Hematopoietic multipotent progenitor cell treated with erythropoietin and hydrocortisone succinate and interleukin-3 and kit ligand, for 17 days (in vitro differentiated cells): ENCODE measurements around the gene NPHS1.
"Not testable (repeated sequence)": the region's sequence is repeated elsewhere in the genome, so short reads cannot be mapped to it uniquely, and the experiment has no call there.

Source experiments
- DNase-seq: peaks from one replicate; pipeline ENCODE4 v3.0.0-alpha.2; 2015; ENCODE audit warnings: low spot score

NPHS1 gene, protein sequence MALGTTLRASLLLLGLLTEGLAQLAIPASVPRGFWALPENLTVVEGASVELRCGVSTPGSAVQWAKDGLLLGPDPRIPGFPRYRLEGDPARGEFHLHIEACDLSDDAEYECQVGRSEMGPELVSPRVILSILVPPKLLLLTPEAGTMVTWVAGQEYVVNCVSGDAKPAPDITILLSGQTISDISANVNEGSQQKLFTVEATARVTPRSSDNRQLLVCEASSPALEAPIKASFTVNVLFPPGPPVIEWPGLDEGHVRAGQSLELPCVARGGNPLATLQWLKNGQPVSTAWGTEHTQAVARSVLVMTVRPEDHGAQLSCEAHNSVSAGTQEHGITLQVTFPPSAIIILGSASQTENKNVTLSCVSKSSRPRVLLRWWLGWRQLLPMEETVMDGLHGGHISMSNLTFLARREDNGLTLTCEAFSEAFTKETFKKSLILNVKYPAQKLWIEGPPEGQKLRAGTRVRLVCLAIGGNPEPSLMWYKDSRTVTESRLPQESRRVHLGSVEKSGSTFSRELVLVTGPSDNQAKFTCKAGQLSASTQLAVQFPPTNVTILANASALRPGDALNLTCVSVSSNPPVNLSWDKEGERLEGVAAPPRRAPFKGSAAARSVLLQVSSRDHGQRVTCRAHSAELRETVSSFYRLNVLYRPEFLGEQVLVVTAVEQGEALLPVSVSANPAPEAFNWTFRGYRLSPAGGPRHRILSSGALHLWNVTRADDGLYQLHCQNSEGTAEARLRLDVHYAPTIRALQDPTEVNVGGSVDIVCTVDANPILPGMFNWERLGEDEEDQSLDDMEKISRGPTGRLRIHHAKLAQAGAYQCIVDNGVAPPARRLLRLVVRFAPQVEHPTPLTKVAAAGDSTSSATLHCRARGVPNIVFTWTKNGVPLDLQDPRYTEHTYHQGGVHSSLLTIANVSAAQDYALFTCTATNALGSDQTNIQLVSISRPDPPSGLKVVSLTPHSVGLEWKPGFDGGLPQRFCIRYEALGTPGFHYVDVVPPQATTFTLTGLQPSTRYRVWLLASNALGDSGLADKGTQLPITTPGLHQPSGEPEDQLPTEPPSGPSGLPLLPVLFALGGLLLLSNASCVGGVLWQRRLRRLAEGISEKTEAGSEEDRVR (N-terminal part only)

DNA sequence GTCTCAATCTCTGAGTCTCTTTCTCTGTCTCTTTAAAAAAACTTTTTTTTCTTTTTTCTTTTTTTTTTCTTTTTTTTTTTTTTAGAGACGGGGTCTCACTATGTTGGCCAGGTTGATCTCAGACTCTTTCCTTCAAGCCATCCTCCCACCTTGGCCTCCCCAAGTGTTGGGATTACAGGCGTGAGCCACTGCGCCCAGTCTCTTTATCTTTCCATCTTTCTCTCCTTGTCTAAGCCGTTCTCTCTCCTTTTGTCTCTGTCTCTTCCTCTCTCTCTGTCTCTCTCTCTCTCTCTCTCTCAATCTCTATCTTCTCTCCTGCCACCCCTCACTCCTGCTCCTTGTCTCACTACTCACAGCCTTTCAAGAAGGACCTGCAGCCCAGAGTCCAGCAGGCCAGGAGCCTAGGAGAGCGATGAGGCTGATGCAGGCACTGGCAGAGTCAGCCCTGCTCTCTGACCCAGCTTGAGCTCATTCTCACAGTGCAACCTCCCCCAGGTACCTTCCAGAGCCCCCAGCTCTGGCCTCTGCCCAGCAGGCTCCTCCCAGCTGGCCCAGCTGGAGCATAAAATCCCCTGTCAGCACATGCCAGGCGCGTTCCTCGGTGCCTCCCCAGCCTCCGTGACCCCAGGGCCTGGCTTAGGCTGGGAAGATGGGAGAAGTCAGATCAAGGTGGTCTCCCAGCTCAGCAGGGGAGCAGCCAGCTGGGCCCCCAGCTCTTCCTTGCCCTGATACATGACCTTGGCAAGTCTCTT is at the start of gene NPHS1:
Gene NPHS1, minus strand, starts transcription at position 476 of the 752 bp plus-strand sequence. CDS start 667 bp downstream, outside the sequence.
- DNase-seq = no peak

DNA sequence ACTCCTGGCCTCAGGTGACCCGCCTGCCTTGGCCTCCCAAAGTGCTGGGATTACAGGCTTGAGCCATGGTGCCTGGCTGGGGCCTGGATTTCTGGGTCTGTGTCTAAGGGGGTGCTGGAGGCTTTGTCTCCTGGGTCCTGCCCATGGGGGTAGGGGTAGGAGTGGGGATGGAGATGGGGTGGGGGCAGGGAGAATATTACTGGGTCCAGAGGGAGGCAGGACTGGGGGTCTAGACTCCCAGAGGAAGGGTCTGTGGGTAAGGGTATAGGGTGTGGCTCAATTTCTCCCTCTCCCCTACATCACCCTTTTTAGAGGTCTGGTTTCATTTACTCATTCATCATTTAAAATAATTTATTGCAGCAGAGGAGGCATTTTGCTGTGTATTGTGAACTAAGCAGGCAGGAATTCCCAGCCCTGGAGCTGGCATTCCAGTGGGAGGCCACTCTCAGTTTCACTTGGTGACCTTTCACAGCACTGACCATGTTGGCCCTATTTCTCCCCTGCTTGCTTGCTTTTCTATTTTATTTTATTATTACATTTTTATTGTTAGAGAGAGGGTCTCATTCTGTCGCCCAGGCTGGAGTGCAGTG is 48.8 kb upstream of the NPHS1 start:
- no peak for DNase-seq

DNA sequence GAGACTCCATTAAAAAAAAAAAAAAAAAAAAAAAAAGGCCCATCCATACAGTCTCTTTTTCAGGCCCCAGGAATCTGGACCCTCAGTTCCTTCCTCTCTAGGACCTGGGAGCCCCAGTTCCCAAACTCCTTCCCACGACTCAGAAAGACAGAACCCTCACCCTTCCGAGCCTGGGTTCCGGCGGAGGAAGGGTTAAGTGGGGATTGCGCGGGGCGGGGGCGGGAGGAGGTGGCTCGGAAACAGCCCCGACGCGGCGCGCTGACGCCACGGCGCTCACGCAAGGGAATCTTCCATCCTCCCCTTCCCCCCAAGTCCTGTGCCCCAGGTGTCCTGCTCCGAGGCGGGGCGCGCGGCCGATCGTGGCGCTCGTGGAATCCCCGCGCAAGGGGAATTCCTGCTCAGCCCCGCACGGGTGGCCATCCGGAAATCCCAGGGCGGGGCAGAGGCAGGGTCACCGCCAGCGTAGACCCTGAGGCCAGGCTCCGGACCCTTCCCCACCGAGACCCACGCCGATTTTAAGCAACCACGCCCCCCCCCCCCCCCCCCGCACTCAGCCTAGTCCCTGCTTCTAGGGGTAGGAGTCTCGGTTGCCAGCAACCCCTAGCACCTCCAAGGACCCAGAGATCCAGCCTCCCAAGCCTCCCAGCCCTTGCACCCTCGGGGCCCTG is 47.4 kb upstream of the NPHS1 start:
- DNase-seq = peak; percentile 13

DNA sequence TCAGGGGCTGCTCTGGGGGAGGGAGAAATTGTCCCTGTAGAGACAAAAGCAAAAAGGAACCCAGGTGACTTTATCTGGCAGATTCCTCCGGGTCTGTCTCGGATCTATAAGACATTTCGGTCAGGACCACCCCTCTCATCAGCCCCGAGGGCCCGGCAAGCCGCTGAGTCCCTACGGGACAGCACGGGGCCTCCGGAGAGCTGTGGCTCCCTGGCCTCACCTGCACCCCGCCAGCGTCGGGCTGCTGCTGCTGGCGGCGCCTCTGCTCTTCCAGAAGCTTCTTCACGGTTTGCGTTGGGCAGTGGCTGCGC is 46.1 kb upstream of the NPHS1 start:
- DNase-seq = no peak

DNA sequence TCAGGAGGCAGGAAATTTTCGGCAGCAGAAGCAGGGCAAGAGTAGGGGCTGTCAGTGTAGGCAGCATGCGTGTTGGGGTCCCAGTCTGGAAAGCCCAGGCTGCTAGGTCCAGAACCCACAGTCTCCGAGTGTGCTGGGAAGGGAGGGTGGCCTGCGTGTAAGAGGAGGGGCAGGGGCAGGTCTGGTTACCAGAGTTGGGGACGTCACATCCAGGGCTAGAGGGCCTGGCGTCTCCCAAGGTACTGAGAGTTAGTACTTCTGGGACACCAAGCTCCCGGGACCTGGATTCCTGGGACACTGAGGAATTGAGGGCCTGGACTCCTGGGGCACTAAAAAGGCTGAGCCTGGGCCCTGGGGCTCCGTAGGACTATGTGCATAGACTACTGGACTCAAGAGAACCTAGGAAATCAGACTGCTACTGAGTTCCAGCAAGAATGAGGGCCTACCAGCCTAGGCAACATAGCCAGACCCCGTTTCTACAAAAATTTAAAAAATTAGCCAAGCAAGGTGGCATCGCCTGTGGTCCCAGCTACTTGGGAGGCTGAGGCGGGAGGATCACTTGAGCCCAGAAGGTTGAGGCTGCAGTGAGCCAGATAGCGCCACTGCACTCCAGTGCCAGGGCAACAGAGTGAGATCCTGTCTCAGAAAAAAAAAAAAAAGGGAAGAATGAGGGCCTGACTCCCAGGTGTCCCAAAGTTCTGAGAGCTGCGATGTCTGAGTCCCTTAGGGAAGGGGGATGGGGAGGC is 45.6 kb upstream of the NPHS1 start:
- no peak for DNase-seq

DNA sequence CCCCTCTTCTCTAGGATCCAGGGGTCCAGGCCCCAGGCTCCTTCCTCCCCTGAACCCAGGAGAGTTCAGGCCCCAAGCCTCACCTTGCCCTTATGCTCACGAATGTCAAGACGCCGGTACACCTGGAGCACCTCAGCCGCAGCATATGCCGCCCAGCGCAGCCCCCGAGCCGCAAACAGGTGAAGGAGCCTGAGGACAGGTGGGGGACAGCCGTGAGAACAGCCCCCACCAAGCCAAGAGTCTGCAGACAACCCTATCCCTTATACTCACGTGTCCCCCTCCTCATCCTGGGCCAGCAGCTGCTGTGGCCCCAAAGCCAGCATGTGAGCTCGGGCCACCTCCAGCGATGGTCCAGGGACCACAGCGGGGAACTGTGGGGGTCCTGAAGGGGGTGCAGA is 44.3 kb upstream of the NPHS1 start:
- no peak for DNase-seq

DNA sequence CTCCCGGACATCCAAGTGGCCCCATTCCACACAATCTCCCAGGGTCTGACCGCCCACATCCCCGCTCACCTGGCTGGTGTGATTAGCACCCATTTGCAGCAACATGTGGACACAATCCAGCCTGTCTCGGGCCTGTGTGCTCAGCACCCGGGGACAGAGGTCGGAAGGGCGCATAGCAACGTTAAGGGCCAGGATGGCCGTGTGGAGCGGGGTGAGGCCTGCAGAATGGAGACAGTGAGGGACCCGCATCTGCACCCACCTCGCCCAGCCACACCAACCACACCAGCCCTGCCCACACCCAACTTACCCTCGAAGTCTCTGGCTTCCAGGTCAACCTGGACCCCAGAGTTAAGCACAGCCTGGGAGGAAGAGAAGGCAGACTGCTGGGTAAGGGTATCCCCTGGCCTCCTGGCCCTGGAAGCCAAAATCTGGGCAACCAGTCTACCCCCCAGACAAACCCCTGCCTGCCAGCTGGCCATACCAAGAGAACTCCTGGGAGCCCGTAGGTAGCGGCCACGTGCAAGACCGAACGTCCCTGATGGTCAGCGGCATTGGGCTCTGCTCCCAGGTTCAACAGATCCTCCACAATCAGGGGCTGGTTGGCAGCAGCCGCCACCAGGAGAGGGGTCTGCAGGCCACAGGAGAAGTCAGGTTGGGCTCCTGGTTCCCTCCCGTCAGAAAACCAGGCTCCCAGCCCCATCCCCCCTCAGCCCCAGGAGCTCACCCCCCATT is 43.8 kb upstream of the NPHS1 start:
- no peak for DNase-seq

DNA sequence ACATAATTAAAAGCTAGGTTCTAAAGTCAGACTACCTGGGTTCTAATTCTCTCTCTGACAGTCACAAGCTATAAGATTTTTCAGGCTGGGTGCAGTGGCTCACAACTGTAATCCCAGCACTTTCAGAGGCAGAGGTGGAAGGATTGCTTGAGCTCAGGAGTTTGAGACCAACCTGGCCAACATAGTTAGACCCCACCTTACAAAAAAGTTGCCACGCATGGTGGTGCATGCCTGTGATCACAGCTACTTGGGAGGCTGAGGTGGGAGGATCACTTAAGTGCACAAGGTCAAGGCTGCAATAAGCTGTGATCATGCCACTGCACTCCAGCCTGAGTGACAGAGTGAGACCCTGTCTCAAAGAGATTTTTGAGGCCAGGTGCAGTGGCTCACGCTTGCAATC is 42.0 kb upstream of the NPHS1 start:
- no peak for DNase-seq

DNA sequence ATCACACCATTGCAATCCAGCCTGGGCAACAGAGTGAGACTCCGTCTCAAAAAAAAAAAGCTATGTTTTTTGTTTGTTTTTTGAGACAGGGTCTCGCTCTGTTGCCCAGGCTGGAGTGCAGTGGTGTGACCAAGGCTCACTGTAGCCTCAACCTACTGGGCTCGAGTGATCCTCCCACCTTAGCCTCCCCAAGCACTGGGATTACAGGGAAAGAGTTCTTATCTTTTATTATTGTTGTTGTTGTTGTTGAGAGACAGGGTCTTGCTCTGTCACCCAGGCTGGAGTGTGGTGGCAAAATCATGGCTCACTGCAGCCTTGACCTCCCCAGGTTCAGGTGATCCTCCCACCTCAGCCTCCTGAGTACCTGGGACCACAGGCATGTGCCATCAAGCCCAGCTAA is 39.5 kb upstream of the NPHS1 start:
- DNase-seq = not testable (repeated sequence)

DNA sequence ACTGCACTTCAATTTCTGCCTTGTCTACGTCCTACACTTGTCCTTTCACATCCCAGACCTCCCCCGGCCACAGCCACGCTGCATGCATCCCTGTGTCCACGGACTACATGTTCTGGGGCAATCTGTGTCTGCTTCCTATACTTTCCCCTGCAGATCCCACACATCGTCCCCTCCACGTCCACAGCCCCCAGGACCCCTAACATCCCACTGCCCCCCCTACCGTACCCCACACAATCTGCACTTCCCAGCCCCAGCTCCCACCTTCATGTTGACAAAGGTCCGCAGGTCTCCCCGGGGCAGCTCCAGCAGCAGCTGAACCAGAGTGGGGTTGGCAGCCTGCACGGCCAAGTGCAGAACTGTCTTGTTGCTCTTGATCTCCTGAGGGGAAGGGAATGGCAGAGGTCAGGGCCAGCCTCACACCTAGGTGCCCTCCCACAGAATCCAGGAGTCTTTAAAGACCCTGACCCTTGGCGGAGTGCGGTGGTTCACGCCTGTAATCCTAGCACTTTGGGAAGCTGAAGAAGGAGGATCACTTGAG is 37.9 kb upstream of the NPHS1 start:
- no peak for DNase-seq

DNA sequence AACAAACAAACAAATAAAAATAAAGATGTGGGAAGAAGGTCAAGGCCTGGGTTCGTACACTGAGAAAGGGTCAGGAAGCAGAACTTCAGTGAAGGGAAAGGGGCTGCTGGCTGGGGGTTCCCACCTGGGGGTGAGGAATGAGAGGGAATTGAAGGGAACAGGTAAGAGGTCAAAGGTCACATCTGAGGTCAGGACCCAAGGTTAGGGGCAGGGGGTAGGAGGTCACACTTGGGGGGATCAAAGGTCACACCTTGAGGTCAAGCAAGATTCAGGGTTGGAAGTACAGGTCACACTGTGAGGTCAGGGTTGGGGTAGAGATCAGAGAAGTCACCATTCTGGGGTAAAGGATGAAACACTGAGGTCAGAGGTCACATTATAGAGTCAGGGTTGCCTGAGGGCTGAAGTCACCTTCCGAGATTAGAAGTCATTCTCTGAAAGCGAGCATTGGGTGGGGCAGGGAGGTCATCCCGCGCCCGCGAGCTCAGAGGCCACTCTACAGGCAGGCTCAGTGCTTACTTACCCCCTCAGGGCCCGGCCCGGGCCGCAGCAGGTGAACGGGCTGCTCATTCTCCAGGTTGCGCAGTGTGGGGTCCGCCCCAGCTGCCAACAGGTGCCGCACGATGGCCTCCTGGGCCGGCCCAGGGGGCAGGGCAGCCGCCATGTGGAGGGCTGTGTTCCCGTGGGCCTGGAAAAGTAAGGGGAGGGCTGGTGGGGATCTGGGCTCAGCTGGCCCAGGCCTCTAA is 37.2 kb upstream of the NPHS1 start:
- DNase-seq = no peak

DNA sequence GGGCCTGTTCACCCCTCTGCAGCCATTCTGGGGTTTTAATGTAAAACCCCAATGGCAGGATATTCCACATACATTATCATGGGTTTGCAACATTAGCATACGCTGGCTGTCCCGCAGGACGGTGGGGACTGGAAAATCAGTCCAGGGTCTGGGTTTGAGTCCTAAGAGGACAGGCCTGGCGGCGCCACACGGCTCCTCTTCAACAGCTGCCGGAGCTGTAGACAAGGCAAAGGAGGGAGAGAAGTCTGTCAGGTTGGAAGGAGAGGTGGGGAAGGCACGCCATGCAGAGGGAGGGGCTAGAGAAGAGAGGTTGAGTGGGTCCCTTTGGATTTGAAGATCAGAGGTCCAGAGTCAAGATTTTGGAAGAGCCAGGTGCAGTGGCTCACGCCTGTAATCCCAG is 36.1 kb upstream of the NPHS1 start:
- DNase-seq = no peak

DNA sequence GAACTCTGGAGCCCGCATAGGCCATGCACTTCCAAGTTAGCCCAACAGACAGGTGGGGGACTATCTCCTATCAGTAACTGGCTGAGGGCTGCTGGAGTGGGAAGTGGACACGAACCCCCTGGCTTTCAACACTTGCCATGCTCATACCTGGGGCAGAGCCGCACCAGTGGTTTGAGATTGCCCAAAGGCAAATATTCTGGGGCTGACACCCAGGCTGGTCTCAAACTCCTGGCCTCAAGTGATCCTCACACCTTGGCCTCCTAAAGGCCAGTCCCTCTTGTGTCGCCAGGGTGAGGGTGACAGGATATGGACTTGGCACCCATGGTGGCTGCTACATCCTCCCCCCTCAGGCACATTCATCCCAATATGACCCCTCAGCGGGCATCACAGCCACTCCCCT is 34.9 kb upstream of the NPHS1 start:
- no peak for DNase-seq

DNA sequence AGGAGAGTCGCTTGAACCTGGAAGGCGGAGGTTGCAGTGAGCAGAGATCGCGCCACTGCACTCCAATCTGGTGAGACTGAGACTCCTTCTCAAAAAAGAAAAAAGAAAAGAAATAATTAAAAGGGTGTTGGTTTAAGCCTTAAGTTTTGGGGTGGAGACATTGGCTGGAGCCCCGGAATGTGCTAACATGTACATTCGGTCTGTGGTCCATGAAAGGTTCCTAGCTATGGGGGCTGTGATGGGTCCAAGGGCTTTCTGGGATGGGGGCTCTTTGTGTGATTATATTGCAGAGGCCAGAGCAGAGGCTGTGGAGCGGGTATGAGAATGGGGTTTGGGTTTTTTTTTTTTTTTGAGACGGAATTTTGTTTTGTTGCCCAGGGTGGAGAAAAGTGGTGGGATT is 33.6 kb upstream of the NPHS1 start:
- no peak for DNase-seq

DNA sequence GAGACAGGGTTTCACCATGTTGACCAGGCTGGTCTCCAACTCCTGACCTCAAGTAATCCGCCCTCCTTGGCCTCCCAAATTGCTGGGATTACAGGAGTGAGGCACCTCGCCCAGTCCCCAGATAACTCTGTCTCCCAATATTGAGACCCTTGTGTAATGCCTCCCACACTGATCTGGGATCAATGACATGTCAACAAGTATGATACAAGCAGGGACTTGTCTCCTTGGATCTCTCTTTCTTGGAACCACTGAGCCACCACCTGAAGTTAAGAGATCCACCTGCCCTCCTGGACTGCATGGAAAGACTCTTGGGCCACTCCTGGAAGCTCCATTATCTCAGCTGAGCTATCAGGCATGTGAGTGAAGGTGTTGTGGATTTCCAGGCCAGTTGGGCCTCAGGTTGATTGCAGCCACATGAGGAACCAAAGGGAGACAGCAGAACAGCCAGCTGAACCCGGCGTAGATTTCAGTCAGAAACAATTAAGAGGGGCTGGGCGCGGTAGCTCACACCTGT is 33.0 kb upstream of the NPHS1 start:
- DNase-seq = no peak

DNA sequence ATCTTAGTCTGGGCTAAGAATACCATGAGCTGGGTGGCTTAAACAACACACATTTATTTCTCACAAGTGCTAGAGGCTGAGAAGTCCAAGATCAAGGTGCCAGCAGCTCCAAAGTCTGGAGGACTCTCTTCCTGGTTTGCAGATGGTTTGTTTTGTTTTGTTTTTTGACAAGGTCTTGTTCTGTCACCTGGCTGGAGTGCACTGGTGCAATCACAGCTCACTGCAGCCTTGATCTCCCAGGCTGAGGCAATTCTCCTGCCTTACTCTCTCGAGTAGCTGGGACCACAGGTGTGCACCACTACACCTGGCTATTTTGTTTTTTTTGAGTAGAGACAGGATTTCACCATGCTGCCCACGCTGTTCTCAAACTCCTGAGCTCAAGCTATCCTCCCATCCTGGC is 31.6 kb upstream of the NPHS1 start:
- DNase-seq = no peak

DNA sequence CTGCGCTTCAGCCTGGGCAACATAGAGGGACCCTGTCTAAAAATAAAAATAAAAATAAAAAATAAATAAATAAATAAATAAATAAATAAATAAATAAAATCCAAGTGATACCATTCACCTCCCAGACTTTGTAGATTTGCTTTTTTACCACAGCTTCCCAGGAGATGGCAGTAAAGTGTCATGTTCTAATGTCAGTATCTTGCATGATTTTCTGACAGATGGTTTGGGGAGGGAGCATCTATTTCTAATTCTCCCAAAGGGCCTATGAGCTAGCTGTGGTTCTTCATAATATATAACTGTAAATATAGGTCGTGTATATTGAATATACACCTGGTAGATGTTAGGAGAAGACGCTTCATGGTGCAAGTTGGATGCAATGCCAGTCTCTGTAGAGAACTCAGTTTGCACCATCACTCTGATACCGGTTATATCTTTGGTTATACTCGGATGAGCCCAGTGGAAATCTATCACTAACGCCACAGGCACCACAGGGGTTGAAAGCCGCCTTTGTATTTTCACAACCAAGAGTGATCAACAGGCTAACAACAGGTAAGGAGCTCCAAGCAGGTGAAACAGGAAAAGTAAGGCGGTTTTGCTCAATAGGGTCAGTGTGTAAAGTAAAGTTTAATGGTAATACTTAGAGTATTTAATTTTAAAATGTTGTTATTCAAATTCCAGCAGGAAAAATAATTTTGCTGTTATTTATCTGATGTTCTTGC is 30.0 kb upstream of the NPHS1 start:
- peak; percentile 40 for DNase-seq

DNA sequence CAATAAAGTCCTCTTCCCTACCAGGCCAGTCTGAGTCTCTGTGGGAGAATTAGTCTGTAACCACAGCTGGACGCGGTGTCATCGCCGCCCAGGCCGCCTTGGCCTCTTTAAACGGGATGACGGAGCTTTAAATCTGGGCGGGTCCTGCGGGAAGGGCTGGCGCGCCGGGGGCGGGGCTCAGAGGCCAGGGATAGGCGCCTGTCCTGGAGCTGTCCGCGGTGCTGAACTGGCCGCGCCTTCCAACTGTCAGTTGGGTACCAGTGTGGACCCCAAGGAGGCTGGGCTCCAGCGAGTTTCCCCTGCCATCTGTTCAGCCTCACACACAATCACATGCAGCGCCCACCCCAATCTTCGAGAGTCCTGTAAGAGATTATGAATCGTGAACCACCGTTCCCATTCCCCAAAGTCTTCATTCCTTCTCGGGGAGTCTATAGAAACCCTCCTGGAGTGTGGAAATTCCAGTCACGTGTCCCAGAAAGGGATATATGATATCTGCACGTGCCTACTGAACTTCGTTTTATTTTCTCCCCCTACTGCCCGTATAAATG is 27.5 kb upstream of the NPHS1 start:
- peak; percentile 42 for DNase-seq
